Gastroesophageal sphincter (tissue), 3 donors: ENCODE measurements around the gene PLAAT5.

Source experiments
- POLR2A ChIP-seq, 2 donors: fragments of 450-650 bp; IDR thresholded peaks; one replicate each; pipeline ENCODE4 v1.6.1; 2017; ENCODE audit warnings: antibody characterized with exemption in 2 of 2, mild to moderate bottlenecking in 2 of 2, moderate library complexity in 1 of 2
- TF ChIP-seq, protein P1 (sequence below), 4 experiments: fragments of 200-600 bp in 2 of 4; fragments of 450-650 bp in 2 of 4; sonication (generic) in 1 of 4; IDR thresholded peaks; one replicate each; pipeline ENCODE4 v1.5.1; 2017 to 2019; ENCODE audit warnings: antibody characterized with exemption in 4 of 4, mild to moderate bottlenecking in 2 of 4, moderate library complexity in 2 of 4

DNA sequence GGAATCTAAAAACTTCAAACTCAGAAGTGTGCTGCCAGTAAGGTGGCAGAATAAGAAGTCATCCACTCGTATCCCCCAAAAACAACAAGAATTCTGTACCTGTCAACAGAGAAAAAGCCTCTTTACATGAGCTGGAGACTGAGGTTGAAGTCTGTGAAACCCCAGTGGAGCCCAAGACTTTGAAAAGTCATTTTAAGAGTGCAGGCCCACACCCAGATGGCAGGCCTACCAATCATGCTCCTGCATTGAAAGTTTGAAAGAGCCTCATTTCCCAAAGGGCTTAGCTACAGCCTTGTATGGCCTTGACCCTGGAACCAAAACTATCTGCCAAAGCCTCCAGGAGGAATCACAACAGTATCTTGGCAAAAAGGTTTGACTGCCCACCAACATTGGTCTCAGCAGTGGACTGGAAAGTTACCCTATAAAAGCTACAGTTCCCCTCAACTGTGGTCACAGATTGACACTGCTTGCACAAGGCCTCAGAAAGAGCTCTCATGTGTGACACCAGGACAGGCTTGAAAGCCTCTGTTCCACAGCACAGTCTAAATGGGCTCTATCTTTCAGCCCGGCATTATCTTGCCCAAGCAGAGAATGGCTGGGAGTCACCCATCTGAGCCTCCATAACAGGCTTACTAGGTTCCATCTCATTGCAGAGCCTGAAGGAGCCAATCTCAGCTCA is 73.7 kb downstream of the PLAAT5 start:
- no peak for TF ChIP-seq POLR2A (IDR thresholded peaks at IDR 0.05)
- TF ChIP-seq, protein P1, sequence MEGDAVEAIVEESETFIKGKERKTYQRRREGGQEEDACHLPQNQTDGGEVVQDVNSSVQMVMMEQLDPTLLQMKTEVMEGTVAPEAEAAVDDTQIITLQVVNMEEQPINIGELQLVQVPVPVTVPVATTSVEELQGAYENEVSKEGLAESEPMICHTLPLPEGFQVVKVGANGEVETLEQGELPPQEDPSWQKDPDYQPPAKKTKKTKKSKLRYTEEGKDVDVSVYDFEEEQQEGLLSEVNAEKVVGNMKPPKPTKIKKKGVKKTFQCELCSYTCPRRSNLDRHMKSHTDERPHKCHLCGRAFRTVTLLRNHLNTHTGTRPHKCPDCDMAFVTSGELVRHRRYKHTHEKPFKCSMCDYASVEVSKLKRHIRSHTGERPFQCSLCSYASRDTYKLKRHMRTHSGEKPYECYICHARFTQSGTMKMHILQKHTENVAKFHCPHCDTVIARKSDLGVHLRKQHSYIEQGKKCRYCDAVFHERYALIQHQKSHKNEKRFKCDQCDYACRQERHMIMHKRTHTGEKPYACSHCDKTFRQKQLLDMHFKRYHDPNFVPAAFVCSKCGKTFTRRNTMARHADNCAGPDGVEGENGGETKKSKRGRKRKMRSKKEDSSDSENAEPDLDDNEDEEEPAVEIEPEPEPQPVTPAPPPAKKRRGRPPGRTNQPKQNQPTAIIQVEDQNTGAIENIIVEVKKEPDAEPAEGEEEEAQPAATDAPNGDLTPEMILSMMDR (IDR thresholded peaks at IDR 0.05) = no peak
